K562 (cell line): ENCODE measurements around the gene TICAM1. TPM values are rescaled to one million over a fixed set of nuclear protein-coding genes. Genes with fewer than 3 reads are reported as not detected.
A peak's percentile ranks its signal among the peaks of the same experiment; 100 is the strongest.

ENCODE experiments used
- ARNT ChIP-seq, 2 experiments: fragments of 450-650 bp; IDR thresholded peaks; 2 replicates each; pipeline ENCODE4 v1.6.1; 2016; ENCODE audit warnings: mild to moderate bottlenecking in 1 of 2
- FOXK2 ChIP-seq, 2 experiments: fragments of 450-650 bp; IDR thresholded peaks in 1 of 2; conservative IDR thresholded peaks in 1 of 2; 2 replicates each; pipeline ENCODE4 v1.6.1; 2016; ENCODE audit warnings: low read depth in 2 of 2, mild to moderate bottlenecking in 1 of 2
- GTF2B ChIP-seq: IDR thresholded peaks from 2 replicates; pipeline ENCODE4 v1.6.1; 2011; ENCODE audit not compliant: insufficient read length; ENCODE audit errors: extremely low read depth
- JUND ChIP-seq, 2 experiments: IDR thresholded peaks; 2 replicates in 1 of 2; 3 replicates in 1 of 2; pipeline ENCODE4 v1.6.1; 2011; ENCODE audit warnings: borderline replicate concordance in 2 of 2, low read depth in 2 of 2, low read length in 2 of 2, improper control_type of control experiment in 1 of 2, missing biosample characterization in 1 of 2, missing genetic modification characterization in 1 of 2, missing genetic modification reagents in 1 of 2
- RAD21 ChIP-seq, 2 experiments: fragments of 250-450 bp in 1 of 2; fragments of 450-650 bp in 1 of 2; sonication (Bioruptor Pico) in 1 of 2; formaldehyde crosslinking in 1 of 2; IDR thresholded peaks in 1 of 2; conservative IDR thresholded peaks in 1 of 2; 2 replicates each; pipeline versions ENCODE4 v1.4.0 to v1.8.0; 2020 to 2022; ENCODE audit warnings: mild to moderate bottlenecking in 2 of 2, moderate library complexity in 1 of 2
- SMAD4 ChIP-seq: fragments of 250-450 bp; sonication (Bioruptor Pico); conservative IDR thresholded peaks from 2 replicates; pipeline ENCODE4 v1.8.0; 2021; ENCODE audit warnings: inconsistent platforms, mild to moderate bottlenecking, moderate library complexity
- SREBF1 ChIP-seq: fragments of 150-350 bp; IDR thresholded peaks from 2 replicates; pipeline ENCODE4 v1.6.1; 2014; ENCODE audit warnings: antibody characterized with exemption, low read depth, low read length, borderline replicate concordance
- SRSF9 ChIP-seq: fragments of 200-400 bp; formaldehyde crosslinking; IDR thresholded peaks from 2 replicates; pipeline ENCODE4 v1.6.1; 2017; ENCODE audit warnings: low read depth, low read length, borderline replicate concordance
- UBTF ChIP-seq, 2 experiments: IDR thresholded peaks; 2 replicates each; pipeline ENCODE4 v1.6.1; 2012; ENCODE audit warnings: improper control_type of control experiment in 2 of 2, low read depth in 2 of 2, low read length in 2 of 2, borderline replicate concordance in 1 of 2
- ZNF134 ChIP-seq: fragments of 250-450 bp; sonication (Bioruptor Pico); conservative IDR thresholded peaks from 2 replicates; pipeline ENCODE4 v1.4.0; 2020
- polyA plus RNA-seq, 8 experiments: library from polyadenylated mRNA; depleted of rRNA in 4 of 8; stranded (reverse) in 5 of 8; unstranded in 3 of 8; fragments of >200 nt; fragmentation: Nextera tagmentation in 2 of 8; fragmentation: Illumina TruSeq in 1 of 8; extraction: Ambion mirVana in 2 of 8; extraction: Trizol in 1 of 8; gene quantifications; 2 replicates each; pipeline versions ENCODE4 v1.2.1 to v1.2.3, GENCODE V29; 2011 to 2014; ENCODE audit warnings: inconsistent platforms in 1 of 8, missing spikeins in 1 of 8
- total RNA-seq, 7 experiments: library from RNA; depleted of rRNA in 6 of 7; stranded (reverse); fragments of >200 nt in 6 of 7; fragmentation: Illumina TruSeq in 2 of 7; extraction: Trizol in 2 of 7; gene quantifications; 2 replicates each; pipeline versions ENCODE4 v1.2.1 to v1.2.3, GENCODE V29; 2011 to 2021; ENCODE audit warnings: low replicate concordance in 1 of 7
- TF ChIP-seq, protein P1 (sequence below), 2 experiments: fragments of 450-650 bp; formaldehyde crosslinking in 1 of 2; IDR thresholded peaks; 2 replicates each; pipeline versions ENCODE4 v1.4.0 to v1.6.1; 2014 to 2020; ENCODE audit warnings: mild to moderate bottlenecking in 2 of 2, borderline replicate concordance in 1 of 2, low read depth in 1 of 2

The TICAM1 gene
- total and polyA plus RNA-seq, 9 of the 15 experiments (the other 6 are each of a cell fraction or from before 2014, with no cell fraction given), result 0.07 to 11.6 (median 1.5) TPM

GRCh38 chr19:4791183-4792018 lies 40.1 kb downstream of the TICAM1 start, which contains the start of gene FEM1A (continued):
- peak; percentile 56 for TF ChIP-seq JUND (IDR thresholded peaks at IDR 0.05; ENCODE audit: borderline replicate concordance, low read depth, low read length)
- TF ChIP-seq JUND (tag; IDR thresholded peaks at IDR 0.05; ENCODE audit: borderline replicate concordance, low read depth, low read length), result no peak
- TF ChIP-seq, protein P1, sequence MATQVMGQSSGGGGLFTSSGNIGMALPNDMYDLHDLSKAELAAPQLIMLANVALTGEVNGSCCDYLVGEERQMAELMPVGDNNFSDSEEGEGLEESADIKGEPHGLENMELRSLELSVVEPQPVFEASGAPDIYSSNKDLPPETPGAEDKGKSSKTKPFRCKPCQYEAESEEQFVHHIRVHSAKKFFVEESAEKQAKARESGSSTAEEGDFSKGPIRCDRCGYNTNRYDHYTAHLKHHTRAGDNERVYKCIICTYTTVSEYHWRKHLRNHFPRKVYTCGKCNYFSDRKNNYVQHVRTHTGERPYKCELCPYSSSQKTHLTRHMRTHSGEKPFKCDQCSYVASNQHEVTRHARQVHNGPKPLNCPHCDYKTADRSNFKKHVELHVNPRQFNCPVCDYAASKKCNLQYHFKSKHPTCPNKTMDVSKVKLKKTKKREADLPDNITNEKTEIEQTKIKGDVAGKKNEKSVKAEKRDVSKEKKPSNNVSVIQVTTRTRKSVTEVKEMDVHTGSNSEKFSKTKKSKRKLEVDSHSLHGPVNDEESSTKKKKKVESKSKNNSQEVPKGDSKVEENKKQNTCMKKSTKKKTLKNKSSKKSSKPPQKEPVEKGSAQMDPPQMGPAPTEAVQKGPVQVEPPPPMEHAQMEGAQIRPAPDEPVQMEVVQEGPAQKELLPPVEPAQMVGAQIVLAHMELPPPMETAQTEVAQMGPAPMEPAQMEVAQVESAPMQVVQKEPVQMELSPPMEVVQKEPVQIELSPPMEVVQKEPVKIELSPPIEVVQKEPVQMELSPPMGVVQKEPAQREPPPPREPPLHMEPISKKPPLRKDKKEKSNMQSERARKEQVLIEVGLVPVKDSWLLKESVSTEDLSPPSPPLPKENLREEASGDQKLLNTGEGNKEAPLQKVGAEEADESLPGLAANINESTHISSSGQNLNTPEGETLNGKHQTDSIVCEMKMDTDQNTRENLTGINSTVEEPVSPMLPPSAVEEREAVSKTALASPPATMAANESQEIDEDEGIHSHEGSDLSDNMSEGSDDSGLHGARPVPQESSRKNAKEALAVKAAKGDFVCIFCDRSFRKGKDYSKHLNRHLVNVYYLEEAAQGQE (IDR thresholded peaks at IDR 0.05; ENCODE audit: borderline replicate concordance), result peak; percentile 87
- TF ChIP-seq, protein P1 (CRISPR knock-in tag; IDR thresholded peaks at IDR 0.05; ENCODE audit: low read depth), result peak; percentile 72; the same call in 1 of the 2 replicates
- peak; percentile 90 to 92 for TF ChIP-seq RAD21 (CRISPR knock-in tag; conservative IDR thresholded peaks at IDR 0.05 in 1 of 2, IDR thresholded peaks at IDR 0.05 in 1 of 2)
- TF ChIP-seq SMAD4, result peak; percentile 85
- TF ChIP-seq GTF2B, result no peak
- peak; percentile 83 for TF ChIP-seq ZNF134 (CRISPR knock-in tag)
- no peak for TF ChIP-seq SRSF9
- TF ChIP-seq SREBF1, result peak; percentile 28; the same call in 1 of the 2 replicates
- TF ChIP-seq FOXK2 (conservative IDR thresholded peaks at IDR 0.05 in 1 of 2, IDR thresholded peaks at IDR 0.05 in 1 of 2; ENCODE audit: low read depth in 2 of 2), result peak in 1 of 2 experiments; percentile 60; a peak in 3 of 4 replicates
- TF ChIP-seq UBTF (IDR thresholded peaks at IDR 0.05; ENCODE audit: borderline replicate concordance in 1 of 2, low read depth in 2 of 2, low read length in 2 of 2), result 0 out of 4 replicates have a peak, but pooled peaks of 1 of the 2 experiments have one; percentile 1
- 0 out of 4 replicates have a peak, but pooled peaks of 1 of the 2 experiments have one; percentile 80 for TF ChIP-seq ARNT (IDR thresholded peaks at IDR 0.05)
